Stomach smooth muscle (tissue), 2 donors: ENCODE results near the gene RSAD1.
A peak's percentile ranks its signal among the peaks of the same experiment; 100 is the strongest.

ENCODE experiments used
- H3K27ac ChIP-seq: one replicate; pipeline ENCODE4 v1.7.0; 2013; ENCODE audit warnings: mild to moderate bottlenecking, low read length, inconsistent platforms
- H3K27me3 ChIP-seq, 2 donors: one replicate each; pipeline ENCODE4 v1.7.0; 2013; ENCODE audit warnings: low read length in 2 of 2; ENCODE audit not compliant: insufficient read depth in 2 of 2, control insufficient read depth in 1 of 2
- H3K36me3 ChIP-seq, 2 donors: one replicate each; pipeline ENCODE4 v1.7.0; 2013; ENCODE audit warnings: low read length in 2 of 2; ENCODE audit not compliant: control insufficient read depth in 2 of 2, insufficient read depth in 2 of 2
- H3K4me1 ChIP-seq: one replicate; pipeline ENCODE4 v1.7.0; 2013; ENCODE audit warnings: low read length; ENCODE audit not compliant: control insufficient read depth, insufficient read depth
- H3K4me3 ChIP-seq, 2 donors: one replicate each; pipeline ENCODE4 v1.7.0; 2013; ENCODE audit warnings: low read length in 2 of 2
- H3K9ac ChIP-seq, 2 donors: one replicate each; pipeline ENCODE4 v1.7.0; 2013; ENCODE audit warnings: low read length in 2 of 2, mild to moderate bottlenecking in 1 of 2
- H3K9me3 ChIP-seq, 2 donors: one replicate each; pipeline ENCODE4 v1.7.0; 2013; ENCODE audit warnings: low read length in 2 of 2; ENCODE audit not compliant: control insufficient read depth in 2 of 2
- donor health status: healthy.
- donor health status: Pancreatic carcinoma.

RSAD1 gene

DNA sequence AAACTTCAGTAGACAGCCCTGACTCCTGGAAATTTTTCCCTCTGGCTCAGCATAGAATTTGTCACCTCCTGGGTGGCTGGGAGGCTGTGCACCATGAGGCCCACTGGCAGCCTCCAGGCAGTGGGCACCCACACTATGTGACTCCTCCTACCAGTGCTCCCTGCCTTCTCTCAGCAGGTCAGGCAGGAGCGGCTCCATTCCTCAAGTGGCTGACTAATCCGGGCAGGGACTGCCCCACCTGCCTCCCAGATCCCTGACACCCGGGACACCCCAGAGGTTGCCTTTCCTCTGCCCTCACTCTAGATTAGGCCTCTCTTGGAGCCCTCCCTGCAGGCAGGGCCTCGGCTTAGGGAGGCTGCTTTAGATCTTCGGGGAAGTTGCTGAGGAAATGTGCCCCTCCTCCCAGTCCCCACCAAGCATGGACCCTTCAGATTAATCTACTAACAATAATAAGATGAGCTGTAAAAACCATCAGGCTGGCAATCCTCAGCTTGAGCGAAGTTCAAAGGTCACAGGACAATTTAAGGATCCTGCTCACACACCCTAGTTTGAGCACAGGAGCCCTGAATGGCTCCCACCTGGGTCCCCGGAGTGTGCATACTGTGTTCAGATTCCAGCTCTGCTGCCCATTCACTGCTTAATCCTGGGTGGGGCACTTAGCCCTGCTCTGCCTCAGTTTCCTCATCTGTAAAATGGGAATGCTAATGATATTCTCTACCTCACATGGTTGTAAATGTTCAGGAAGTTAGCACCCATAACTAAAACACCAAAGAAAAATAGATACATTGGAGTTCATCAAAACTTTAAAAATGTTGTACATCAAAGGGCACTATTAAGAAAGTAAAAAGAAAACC, 19.6 kb downstream of the RSAD1 start:
- Histone ChIP-seq H3K4me1 (no peaks in the 10 kb centered on the region), H3K27me3 (no peaks in the 10 kb centered on the region), H3K9me3 (no peaks in the 10 kb centered on the region), H3K36me3 (no peaks in the 10 kb centered on the region), H3K4me3 (no peak overlapping the region), H3K27ac (no peak overlapping the region), H3K9ac (no peak overlapping the region)

DNA sequence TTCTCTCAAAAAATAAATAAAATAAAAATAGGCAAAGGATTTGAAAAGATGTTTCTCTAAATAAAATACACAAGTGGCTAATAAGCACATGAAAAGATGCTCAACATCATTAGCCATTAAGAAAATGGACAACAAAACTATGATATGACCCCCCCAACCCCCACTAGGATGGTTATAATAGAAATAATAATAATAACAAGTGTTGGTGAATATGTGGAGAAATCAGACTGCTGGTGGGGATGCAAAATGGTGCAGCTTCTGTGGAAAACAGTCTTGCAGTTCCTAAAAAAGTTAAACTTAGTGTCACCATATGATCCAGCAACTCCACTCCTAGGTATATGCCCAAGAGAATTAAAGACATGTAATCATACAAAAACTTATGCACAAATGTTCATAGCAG, 20.6 kb downstream of the RSAD1 start:
- H3K9me3 ChIP-seq, result no peaks in the 10 kb centered on the region
- H3K36me3 ChIP-seq, result no peaks in the 10 kb centered on the region
- H3K27me3 ChIP-seq, result no peaks in the 10 kb centered on the region
- H3K4me3 ChIP-seq, result no peak overlapping the region
- H3K9ac ChIP-seq, result no peak overlapping the region
- no peak overlapping the region for H3K27ac ChIP-seq
- no peaks in the 10 kb centered on the region for H3K4me1 ChIP-seq

GRCh38 chr17:50499721-50500120, 21.1 kb downstream of the RSAD1 start:
- Histone ChIP-seq H3K4me3 (no peak overlapping the region), H3K9me3 (no peaks in the 10 kb centered on the region), H3K9ac (no peak overlapping the region), H3K4me1 (no peaks in the 10 kb centered on the region), H3K27me3 (no peaks in the 10 kb centered on the region), H3K36me3 (no peaks in the 10 kb centered on the region), H3K27ac (no peak overlapping the region)

GRCh38 chr17:50501054-50501453, 22.4 kb downstream of the RSAD1 start:
- Histone ChIP-seq H3K27me3 (no peaks in the 10 kb centered on the region), H3K4me3 (no peak overlapping the region), H3K36me3 (no peaks in the 10 kb centered on the region), H3K9ac (no peak overlapping the region), H3K27ac (no peak overlapping the region), H3K4me1 (no peaks in the 10 kb centered on the region), H3K9me3 (no peaks in the 10 kb centered on the region)

GRCh38 chr17:50502301-50502990, 23.8 kb downstream of the RSAD1 start:
- Histone ChIP-seq H3K4me3 (no peak overlapping the region), H3K9ac (no peak overlapping the region), H3K9me3 (no peaks in the 10 kb centered on the region), H3K36me3 (no peaks in the 10 kb centered on the region), H3K27ac (no peak overlapping the region), H3K27me3 (peaks cover 0 to 2% of the 10 kb centered on the region in 2 donors), H3K4me1 (no peaks in the 10 kb centered on the region)

GRCh38 chr17:50505591-50506130, 27.0 kb downstream of the RSAD1 start:
- Histone ChIP-seq H3K9me3 (no peaks in the 10 kb centered on the region), H3K36me3 (no peaks in the 10 kb centered on the region), H3K4me1 (peaks cover 7% of the 10 kb centered on the region), H3K27me3 (peaks cover 0 to 2% of the 10 kb centered on the region in 2 donors), H3K27ac (no peak overlapping the region), H3K9ac (no peak overlapping the region), H3K4me3 (no peak overlapping the region)

GRCh38 chr17:50506298-50506697, 27.6 kb downstream of the RSAD1 start:
- H3K27ac ChIP-seq, result no peak overlapping the region
- no peak overlapping the region for H3K9ac ChIP-seq
- H3K4me1 ChIP-seq, result peaks cover 7% of the 10 kb centered on the region
- H3K36me3 ChIP-seq, result no peaks in the 10 kb centered on the region
- peaks cover 0 to 2% of the 10 kb centered on the region in 2 donors for H3K27me3 ChIP-seq
- no peaks in the 10 kb centered on the region for H3K9me3 ChIP-seq
- no peak overlapping the region for H3K4me3 ChIP-seq

- peaks cover 0 to 2% of the 10 kb centered on the region in 2 donors for H3K27me3 ChIP-seq
- no peak within 1 kb of the TSS for H3K27ac ChIP-seq
- no peaks in the 10 kb centered on the region for H3K9me3 ChIP-seq
- H3K4me3 ChIP-seq, result peak within 1 kb of the TSS; percentile 73
- peaks cover 7% of the 10 kb centered on the region for H3K4me1 ChIP-seq
- peak within 1 kb of the TSS; percentile 62 to 77 for H3K9ac ChIP-seq
- no peaks in the 10 kb centered on the region for H3K36me3 ChIP-seq
These were observed 29.4 kb downstream of the RSAD1 start, which contains the start of gene MYCBPAP for GRCh38 chr17:50507871-50508572. Gene MYCBPAP (plus strand): TSS chr17:50508439. CDS start chr17:50508675, 236 bp downstream.

DNA sequence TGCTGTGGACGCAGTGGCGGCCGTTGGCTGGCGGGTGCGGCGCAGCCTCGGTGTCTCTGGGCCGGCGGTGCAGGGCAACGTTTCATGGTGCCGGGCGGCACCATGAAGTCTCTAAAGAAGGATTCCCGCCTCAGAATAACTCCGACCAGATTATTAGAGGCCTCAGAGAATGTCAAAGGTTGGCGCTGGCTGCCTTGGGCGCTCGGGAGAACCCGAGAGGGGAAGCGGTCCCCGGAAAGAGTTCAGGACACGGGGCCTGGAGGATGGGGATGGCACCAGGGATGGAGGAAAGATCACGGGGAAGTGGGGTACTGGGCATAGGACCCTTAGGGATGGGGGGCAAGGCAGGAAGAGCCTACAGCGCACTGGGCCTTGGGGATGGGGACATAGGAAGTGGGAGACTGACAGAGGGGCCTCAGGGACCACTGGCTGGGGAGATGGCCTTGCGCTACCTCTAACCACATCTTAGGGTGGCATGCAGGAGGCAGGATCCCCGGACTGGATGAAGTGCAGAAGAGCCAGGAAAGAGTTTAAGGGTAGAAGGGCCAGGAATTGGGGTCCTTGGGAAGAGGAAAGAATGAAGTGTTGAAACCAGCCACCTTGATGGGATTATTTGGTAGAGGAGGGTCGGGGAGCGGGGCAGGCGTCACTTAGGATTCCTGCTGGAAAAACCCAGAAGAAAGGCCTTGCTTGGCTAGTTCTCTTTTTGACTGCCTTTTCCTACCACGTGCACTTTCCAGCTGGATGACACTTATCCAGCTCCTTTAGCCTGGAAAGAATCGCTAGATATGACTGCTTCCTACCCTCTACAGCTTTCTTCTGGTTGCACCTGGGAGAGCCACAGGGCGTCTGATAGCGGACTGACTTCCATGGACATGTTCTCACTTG, 30.2 kb downstream of the RSAD1 start:
- Histone ChIP-seq H3K9me3 (no peaks in the 10 kb centered on the region), H3K9ac (peak overlapping the region; percentile 62 to 77), H3K4me3 (peak overlapping the region; percentile 73)

DNA sequence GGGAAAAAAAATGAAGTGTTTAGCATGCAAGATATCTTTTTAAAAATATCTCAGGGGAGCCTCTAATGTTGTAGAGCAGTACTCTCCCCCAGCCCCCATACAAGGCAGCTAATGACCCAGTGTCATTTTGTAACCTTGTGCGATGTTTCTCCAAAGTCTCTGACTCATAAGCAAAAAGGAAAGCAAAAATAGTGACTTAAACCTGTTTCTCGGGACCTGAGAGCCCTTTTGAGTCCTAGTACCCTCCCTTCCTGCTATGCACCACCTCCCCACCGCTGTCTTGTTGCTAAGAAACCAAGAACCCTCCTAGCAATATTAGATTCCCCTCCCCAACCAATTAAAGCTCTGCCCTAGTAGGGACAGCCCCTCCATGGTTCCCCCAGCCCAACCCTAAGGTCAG, 32.4 kb downstream of the RSAD1 start:
- Histone ChIP-seq H3K4me3 (no peak overlapping the region), H3K27ac (no peak overlapping the region), H3K9me3 (no peaks in the 10 kb centered on the region), H3K9ac (no peak overlapping the region), H3K27me3 (peaks cover 0 to 2% of the 10 kb centered on the region in 2 donors), H3K4me1 (peaks cover 7% of the 10 kb centered on the region), H3K36me3 (no peaks in the 10 kb centered on the region)

More for the DNA sequence above, 30.2 kb downstream of the RSAD1 start:
- Histone ChIP-seq H3K27me3 (peaks cover 0 to 2% of the 10 kb centered on the region in 2 donors), H3K36me3 (no peaks in the 10 kb centered on the region), H3K27ac (no peak overlapping the region), H3K4me1 (peaks cover 7% of the 10 kb centered on the region)
